B cell (primary cell): Measurements from ENCODE around the gene GNG7. TPM values are rescaled to one million over a fixed set of nuclear protein-coding genes. Genes with fewer than 3 reads are reported as not detected.

Experiments
- ATAC-seq: fragments of 200-7000 bp; cut with Tn5 transposase; one replicate; pipeline ENCODE4 v1.10.0; 2021; ENCODE audit warnings: low read depth, mild to moderate bottlenecking, moderate number of reproducible peaks, moderate library complexity
- CTCF ChIA-PET: fragments of 350-600 bp; sonication (Branson Sonifier 250); formaldehyde crosslinking; loops from one replicate; lab custom pipeline; 2021; ENCODE audit warnings: antibody characterized with exemption, inconsistent platforms; lab: Charles Lee
- POLR2A ChIA-PET: fragments of 350-600 bp; sonication (Branson Sonifier 250); formaldehyde crosslinking; loops from one replicate; lab custom pipeline; 2021; ENCODE audit warnings: antibody characterized with exemption; lab: Charles Lee
- DNase-seq: peaks from one replicate; pipeline ENCODE4 v3.0.0; 2013
- H2AFZ ChIP-seq: 2 replicates; pipeline ENCODE4 v1.6.1; 2012; ENCODE audit warnings: mild to moderate bottlenecking, low read depth, low read length; ENCODE audit not compliant: insufficient read depth, poor library complexity, severe bottlenecking
- H3K27ac ChIP-seq, 2 donors: 1 replicate in 1 of 2; 2 replicates in 1 of 2; pipeline ENCODE4 v1.5.1; 2012 to 2013; ENCODE audit warnings: low read length in 2 of 2, mild to moderate bottlenecking in 2 of 2, moderate library complexity in 1 of 2
- H3K27me3 ChIP-seq, 4 experiments: fragments of 200-600 bp in 1 of 4; sonication (generic) in 1 of 4; replicated peaks in 1 of 4; 1 replicate in 2 of 4; 2 replicates in 2 of 4; pipeline versions ENCODE4 v1.6.1 to v1.7.0; 2013 to 2016; ENCODE audit warnings: low read length in 3 of 4, mild to moderate bottlenecking in 2 of 4, mixed read lengths in 1 of 4, moderate library complexity in 1 of 4; ENCODE audit not compliant: insufficient read depth in 4 of 4, control insufficient read depth in 3 of 4; ENCODE audit errors: control extremely low read depth in 1 of 4
- H3K36me3 ChIP-seq, 2 experiments: replicated peaks in 1 of 2; 1 replicate in 1 of 2; 2 replicates in 1 of 2; pipeline versions ENCODE4 v1.6.1 to v1.7.1; 2013; ENCODE audit warnings: low read length in 1 of 2; ENCODE audit not compliant: insufficient read depth in 2 of 2, control insufficient read depth in 1 of 2; ENCODE audit errors: control extremely low read depth in 1 of 2, extremely low read depth in 1 of 2
- H3K4me1 ChIP-seq, 2 donors: fragments of 200-600 bp in 1 of 2; sonication (generic) in 1 of 2; 1 replicate in 1 of 2; 2 replicates in 1 of 2; pipeline versions ENCODE4 v1.5.1 to v1.6.1; 2013 to 2017; ENCODE audit warnings: low read length in 2 of 2; ENCODE audit not compliant: control insufficient read depth in 2 of 2, insufficient read depth in 2 of 2
- H3K4me2 ChIP-seq: replicated peaks from 2 replicates; pipeline ENCODE3; 2012; ENCODE audit warnings: mild to moderate bottlenecking, low read depth, low read length; ENCODE audit not compliant: poor library complexity, severe bottlenecking
- H3K4me3 ChIP-seq, 5 experiments: fragments of 200-600 bp in 1 of 5; sonication (generic) in 1 of 5; 1 replicate in 3 of 5; 2 replicates in 2 of 5; pipeline versions ENCODE4 v1.5.1 to v1.7.0; 2011 to 2016; ENCODE audit warnings: low read length in 4 of 5, mild to moderate bottlenecking in 4 of 5, low read depth in 2 of 5, control low read depth in 1 of 5, moderate library complexity in 1 of 5; ENCODE audit not compliant: insufficient read depth in 1 of 5; ENCODE audit errors: control extremely low read depth in 1 of 5, extremely low read depth in 1 of 5
- H3K79me2 ChIP-seq: fragments of 200-600 bp; sonication (generic); one replicate; pipeline ENCODE4 v1.6.0; 2016; ENCODE audit warnings: low read length; ENCODE audit not compliant: control insufficient read depth, insufficient read depth
- H3K9ac ChIP-seq: fragments of 200-600 bp; sonication (generic); 2 replicates; pipeline ENCODE4 v1.6.1; 2017; ENCODE audit warnings: mild to moderate bottlenecking, low read length, moderate library complexity
- H3K9me3 ChIP-seq, 3 donors: one replicate each; pipeline versions ENCODE4 v1.6.1 to v1.7.1; 2013; ENCODE audit warnings: low read length in 2 of 3; ENCODE audit not compliant: control insufficient read depth in 2 of 3, insufficient read depth in 1 of 3; ENCODE audit errors: control extremely low read depth in 1 of 3
- H4K20me1 ChIP-seq: 2 replicates; pipeline ENCODE4 v1.6.0; 2012; ENCODE audit warnings: mild to moderate bottlenecking, low read length; ENCODE audit not compliant: insufficient read depth, control insufficient read depth, poor library complexity, severe bottlenecking
- H3K27ac Mint-ChIP-seq: one replicate; pipeline ENCODE4 v1.8.0; 2021; ENCODE audit warnings: mixed read lengths
- H3K27me3 Mint-ChIP-seq: one replicate; pipeline ENCODE4 v1.8.0; 2021; ENCODE audit warnings: mixed read lengths
- H3K4me1 Mint-ChIP-seq: one replicate; pipeline ENCODE4 v1.8.0; 2021; ENCODE audit warnings: mixed read lengths
- H3K4me3 Mint-ChIP-seq: one replicate; pipeline ENCODE4 v1.8.0; 2021; ENCODE audit warnings: mixed read lengths
- H3K9me3 Mint-ChIP-seq: one replicate; pipeline ENCODE4 v1.8.0; 2022; ENCODE audit warnings: mixed read lengths; ENCODE audit not compliant: insufficient read depth
- EZH2 ChIP-seq: IDR thresholded peaks from 2 replicates; pipeline ENCODE4 v1.6.1; 2012; ENCODE audit warnings: borderline replicate concordance, low read depth, mild to moderate bottlenecking, moderate library complexity, low read length; ENCODE audit not compliant: insufficient read depth, poor library complexity, severe bottlenecking
- WGBS: methylation state at CpG from one replicate; pipeline ENCODE4 v1.1.5; 2013; ENCODE audit warnings: missing lambda C conversion rate; ENCODE audit not compliant: insufficient coverage; 5-methylcytosine and 5-hydroxymethylcytosine counted together
- intact Hi-C: fragments of 100-400 bp; cut with micrococcal nuclease; formaldehyde crosslinking; loops from one replicate; pipeline ENCODE4 v1.10.0; 2022
- polyA plus RNA-seq: library from polyadenylated mRNA; depleted of rRNA; stranded (reverse); fragments of >200 nt; gene quantifications from 2 replicates; pipeline ENCODE4 v1.2.3, GENCODE V29; 2012
- total RNA-seq, 2 donors: library from RNA; stranded (reverse); fragments of 120-200 nt in 1 of 2; gene quantifications; 1 replicate in 1 of 2; 2 replicates in 1 of 2; pipeline versions ENCODE4 v1.2.3 to v1.2.4, GENCODE V29; 2013 to 2022
- TF ChIP-seq, protein P1 (sequence below): fragments of 200-600 bp; IDR thresholded peaks from one replicate; pipeline ENCODE4 v1.8.0; 2022; ENCODE audit warnings: antibody characterized with exemption, mild to moderate bottlenecking

GNG7 gene
- total and polyA plus RNA-seq, 2 donors (not counting 1 experiment from before 2014, with no cell fraction given) = 76.3 to 153 TPM

DNA sequence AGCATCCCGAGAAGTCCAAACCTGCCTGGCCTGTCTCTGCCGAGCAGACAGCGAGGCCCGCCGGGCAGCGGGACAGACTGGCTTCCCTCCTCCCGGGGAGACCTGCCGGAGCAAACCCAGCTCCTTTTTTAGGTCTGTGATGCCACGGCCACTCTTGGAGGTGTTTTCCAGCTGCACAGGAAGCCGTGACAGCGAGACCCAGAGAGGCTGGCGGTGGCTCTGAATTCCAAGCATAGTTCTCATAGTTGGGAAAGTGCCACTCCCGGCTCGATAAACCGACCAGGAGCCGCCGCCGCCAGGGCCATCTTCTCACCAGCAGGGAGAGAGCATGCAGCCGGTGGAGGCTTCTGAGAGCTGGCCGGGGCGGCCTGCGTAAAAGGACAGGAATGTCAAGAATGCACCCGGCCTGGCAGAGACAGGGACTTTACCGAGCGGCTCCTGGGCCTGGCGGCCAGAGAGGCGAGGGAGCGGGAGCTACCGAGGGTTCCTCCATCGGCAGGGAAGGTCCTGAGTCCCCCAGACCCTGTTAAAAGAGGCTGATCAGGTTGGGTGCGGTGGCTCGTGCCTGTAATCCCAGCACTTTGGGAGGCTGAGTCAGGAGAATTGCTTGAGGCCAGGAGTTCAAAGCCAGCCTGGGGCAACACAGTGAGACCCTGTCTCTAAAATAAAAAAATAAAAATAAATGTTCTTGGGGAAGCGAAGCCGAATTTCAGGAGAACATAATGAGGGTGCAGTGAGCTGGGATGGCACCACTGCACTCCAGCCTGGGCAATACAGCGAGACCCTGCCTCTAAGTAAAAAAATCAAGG, 161.6 kb downstream of the GNG7 start:
- CTCF ChIA-PET = no interaction called here
- no peak for TF ChIP-seq EZH2
- POLR2A ChIA-PET = interaction anchor here (0.5 to 5.1 kb wide), 2 partner anchors 63 to 64 kb away, joined by 3 to 18 read pairs; partner anchors contain the start of gene GADD45B
- Histone ChIP-seq H3K9me3 (no peaks in the 10 kb centered on the region), H3K4me2 (no peak overlapping the region), H3K27me3 (no peaks in the 10 kb centered on the region), H3K27ac (no peak overlapping the region), H3K4me1 (peaks cover 19 to 24% of the 10 kb centered on the region in 2 donors), H3K79me2 (peaks cover 60% of the 10 kb centered on the region), H2AFZ (no peak overlapping the region), H3K4me3 (no peak overlapping the region), H3K9ac (no peak overlapping the region), H4K20me1 (peaks cover 90% of the 10 kb centered on the region), H3K36me3 (peaks cover 0 to 9% of the 10 kb centered on the region in 2 experiments)
- 96% methylated on average over 34 of the region's 35 CpGs for WGBS
- Mint-ChIP-seq H3K4me3 (no peak overlapping the region), H3K4me1 (peaks cover 27% of the 10 kb centered on the region), H3K9me3 (no peaks in the 10 kb centered on the region), H3K27ac (no peak overlapping the region), H3K27me3 (no peaks in the 10 kb centered on the region)
- ATAC-seq = no peak
- no peak for DNase-seq
- intact Hi-C loops = loop anchor here (10.0 kb wide), 1 partner anchor 54 kb away; no protein-coding TSS in a partner anchor

DNA sequence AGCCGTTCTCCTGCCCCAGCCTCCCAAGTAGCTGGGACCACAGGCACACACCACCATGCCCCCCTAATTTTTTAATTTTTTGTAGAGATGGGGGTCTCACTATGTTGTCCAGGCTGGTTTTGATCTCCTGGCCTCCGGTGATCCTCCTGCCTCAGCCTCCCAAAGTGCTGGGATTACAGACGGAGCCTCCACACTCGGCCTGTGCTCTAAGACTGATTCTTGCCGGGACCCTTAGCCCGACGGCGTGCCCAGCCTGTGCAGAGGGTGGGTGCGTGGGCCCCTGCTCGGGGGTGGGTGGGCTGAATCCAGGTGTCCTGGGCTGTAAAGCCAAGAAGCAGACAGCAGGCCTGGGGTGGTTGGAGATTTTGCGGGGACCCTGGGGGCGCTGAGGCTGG, 162.2 kb downstream of the GNG7 start:
- no peak overlapping the region for H3K4me2 ChIP-seq
- H3K9ac ChIP-seq = no peak overlapping the region
- intact Hi-C loops = loop anchor here (10.0 kb wide), 1 partner anchor 55 kb away; no protein-coding TSS in a partner anchor
- Mint-ChIP-seq H3K27me3 (no peaks in the 10 kb centered on the region), H3K27ac (no peak overlapping the region), H3K4me3 (no peak overlapping the region), H3K4me1 (peaks cover 23% of the 10 kb centered on the region), H3K9me3 (no peaks in the 10 kb centered on the region)
- no peaks in the 10 kb centered on the region for H3K27me3 ChIP-seq
- no peak for TF ChIP-seq EZH2
- TF ChIP-seq, protein P1, sequence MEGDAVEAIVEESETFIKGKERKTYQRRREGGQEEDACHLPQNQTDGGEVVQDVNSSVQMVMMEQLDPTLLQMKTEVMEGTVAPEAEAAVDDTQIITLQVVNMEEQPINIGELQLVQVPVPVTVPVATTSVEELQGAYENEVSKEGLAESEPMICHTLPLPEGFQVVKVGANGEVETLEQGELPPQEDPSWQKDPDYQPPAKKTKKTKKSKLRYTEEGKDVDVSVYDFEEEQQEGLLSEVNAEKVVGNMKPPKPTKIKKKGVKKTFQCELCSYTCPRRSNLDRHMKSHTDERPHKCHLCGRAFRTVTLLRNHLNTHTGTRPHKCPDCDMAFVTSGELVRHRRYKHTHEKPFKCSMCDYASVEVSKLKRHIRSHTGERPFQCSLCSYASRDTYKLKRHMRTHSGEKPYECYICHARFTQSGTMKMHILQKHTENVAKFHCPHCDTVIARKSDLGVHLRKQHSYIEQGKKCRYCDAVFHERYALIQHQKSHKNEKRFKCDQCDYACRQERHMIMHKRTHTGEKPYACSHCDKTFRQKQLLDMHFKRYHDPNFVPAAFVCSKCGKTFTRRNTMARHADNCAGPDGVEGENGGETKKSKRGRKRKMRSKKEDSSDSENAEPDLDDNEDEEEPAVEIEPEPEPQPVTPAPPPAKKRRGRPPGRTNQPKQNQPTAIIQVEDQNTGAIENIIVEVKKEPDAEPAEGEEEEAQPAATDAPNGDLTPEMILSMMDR = no peak
- DNase-seq (no peak), ATAC-seq (no peak)
- H4K20me1 ChIP-seq = peaks cover 90% of the 10 kb centered on the region
- H3K9me3 ChIP-seq = no peaks in the 10 kb centered on the region
- no peak overlapping the region for H3K4me3 ChIP-seq
- H2AFZ ChIP-seq = no peak overlapping the region
- H3K36me3 ChIP-seq = peaks cover 0 to 9% of the 10 kb centered on the region in 2 experiments
- no peak overlapping the region for H3K27ac ChIP-seq
- peaks cover 19 to 22% of the 10 kb centered on the region in 2 donors for H3K4me1 ChIP-seq
- peaks cover 60% of the 10 kb centered on the region for H3K79me2 ChIP-seq
- CTCF ChIA-PET = no interaction called here
- POLR2A ChIA-PET = no interaction called here
- WGBS = 98% methylated on average over 5 of the region's 12 CpGs
